ENCODE data around the gene LYPD4. TPM values are rescaled to one million over a fixed set of nuclear protein-coding genes. Genes with fewer than 3 reads are reported as not detected.

LYPD4 gene
- total RNA-seq = not detected

- Mint-ChIP-seq H3K27me3 (no peaks in the 10 kb centered on the region), H3K4me3 (no peak within 1 kb of the TSS), H3K36me3 (no peaks in the 10 kb centered on the region), H3K9me3 (no peaks in the 10 kb centered on the region), H3K4me1 (ENCODE audit: low read depth) (no peaks in the 10 kb centered on the region), H3K27ac (no peak within 1 kb of the TSS)
- CTCF ChIA-PET = interaction anchor here (1.0 kb wide), 1 partner anchor 8 kb away, joined by 4 read pairs; no protein-coding TSS in a partner anchor
- intact Hi-C loops (cut with micrococcal nuclease) = no loop called here
- POLR2A ChIA-PET = no interaction called here
- DNase-seq = no peak
Observed at GRCh38 chr19:41844601-41845000, at the start of gene LYPD4. LYPD4 (minus strand) TSS chr19:41844683; CDS start chr19:41839285, 5,398 bp downstream.

- Mint-ChIP-seq H3K4me3 (no peak overlapping the region), H3K9me3 (no peaks in the 10 kb centered on the region), H3K4me1 (ENCODE audit: low read depth) (peaks cover 48% of the 10 kb centered on the region), H3K27me3 (no peaks in the 10 kb centered on the region), H3K36me3 (peaks cover 53% of the 10 kb centered on the region), H3K27ac (peak overlapping the region; percentile 54)
- ChIA-PET POLR2A (no interaction called here), CTCF (no interaction called here)
- intact Hi-C loops (cut with micrococcal nuclease) = no loop called here
- peak; percentile 44 for DNase-seq
Observed at GRCh38 chr19:41893899-41894298, 49.4 kb upstream of the LYPD4 start.

DNA sequence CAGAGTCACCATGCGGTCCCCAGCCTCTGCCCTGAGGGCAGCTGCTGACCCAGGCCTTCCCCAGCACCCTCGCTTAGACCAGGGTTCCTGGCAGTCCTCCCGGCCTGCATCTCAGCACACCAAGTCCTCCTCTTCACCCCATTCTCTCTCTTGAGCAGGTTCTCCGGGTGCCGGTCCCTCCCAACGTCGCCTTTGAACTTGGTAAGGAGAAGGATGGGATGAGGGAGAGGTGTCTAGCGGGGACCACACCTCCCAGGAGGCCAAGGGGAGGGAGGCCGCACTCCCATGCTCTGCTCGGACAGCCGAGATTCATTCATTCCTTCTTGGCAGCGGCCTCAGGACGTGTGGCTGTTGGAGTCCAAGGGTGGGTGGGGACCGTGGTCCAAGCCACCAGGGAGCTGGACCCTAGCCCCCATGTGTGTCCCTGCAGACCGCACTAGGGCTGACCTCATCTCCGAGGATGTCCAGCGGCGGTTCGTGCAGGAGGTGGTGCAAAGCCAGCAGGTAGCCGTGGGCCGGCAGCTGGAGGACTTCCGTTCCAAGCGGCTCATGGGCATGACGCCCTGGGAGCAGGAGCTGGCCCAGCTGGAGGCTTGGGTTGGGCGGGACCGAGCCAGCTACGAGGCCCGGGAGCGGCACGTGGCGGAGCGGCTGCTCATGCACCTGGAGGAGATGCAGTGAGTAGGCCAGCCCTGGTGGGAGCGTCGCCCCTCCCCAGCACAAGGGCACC lies 47.9 kb upstream of the LYPD4 start:
- Mint-ChIP-seq H3K4me1 (ENCODE audit: low read depth) (peaks cover 60% of the 10 kb centered on the region), H3K27ac (no peak overlapping the region), H3K9me3 (no peaks in the 10 kb centered on the region), H3K4me3 (no peak overlapping the region), H3K36me3 (peaks cover 50% of the 10 kb centered on the region), H3K27me3 (no peaks in the 10 kb centered on the region)
- no peak for DNase-seq
- POLR2A ChIA-PET = no interaction called here
- intact Hi-C loops (cut with micrococcal nuclease) = no loop called here
- CTCF ChIA-PET = interaction anchor here (2.0 kb wide), 1 partner anchor 19 kb away, joined by 5 read pairs; no protein-coding TSS in a partner anchor

GRCh38 chr19:41890936-41891335 lies 46.5 kb upstream of the LYPD4 start:
- Mint-ChIP-seq H3K4me3 (no peak overlapping the region), H3K36me3 (peaks cover 47% of the 10 kb centered on the region), H3K27ac (no peak overlapping the region), H3K4me1 (ENCODE audit: low read depth) (peaks cover 69% of the 10 kb centered on the region), H3K9me3 (no peaks in the 10 kb centered on the region), H3K27me3 (no peaks in the 10 kb centered on the region)
- intact Hi-C loops (cut with micrococcal nuclease) = no loop called here
- no peak for DNase-seq
- POLR2A ChIA-PET = interaction anchor here (1.1 kb wide), 2 partner anchors 19 to 56 kb away, joined by 3 read pairs; no protein-coding TSS in a partner anchor
- CTCF ChIA-PET = interaction anchor here (0.9 to 1.0 kb wide), 2 partner anchors 31 to 43 kb away, joined by 3 to 6 read pairs; partner anchors contain the start of gene RPS19

DNA sequence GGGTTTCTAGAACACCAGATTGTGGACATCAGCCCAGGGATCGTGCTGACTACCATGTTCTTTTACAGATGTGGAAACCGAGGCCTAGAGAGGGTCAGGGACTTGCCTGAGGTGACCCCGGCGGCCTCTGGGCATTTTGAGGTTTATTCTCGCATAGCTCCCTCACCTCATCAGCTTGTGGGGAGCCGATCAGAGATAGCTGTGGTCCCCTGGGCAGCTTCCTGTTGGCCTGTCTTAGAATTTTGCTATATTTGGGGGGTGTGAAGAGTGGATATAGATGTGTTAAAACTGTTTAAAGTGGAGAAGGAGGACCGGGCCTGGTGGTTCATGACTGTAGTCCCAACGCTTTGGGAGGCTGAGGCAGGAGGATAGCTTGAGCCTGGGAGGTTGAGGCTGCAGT lies 45.4 kb upstream of the LYPD4 start:
- Mint-ChIP-seq H3K4me1 (ENCODE audit: low read depth) (peaks cover 71% of the 10 kb centered on the region), H3K27me3 (no peaks in the 10 kb centered on the region), H3K4me3 (no peak overlapping the region), H3K27ac (peak overlapping the region; percentile 28), H3K9me3 (no peaks in the 10 kb centered on the region), H3K36me3 (peaks cover 42% of the 10 kb centered on the region)
- CTCF ChIA-PET = interaction anchor here (1.0 kb wide), 1 partner anchor 61 kb away, joined by 3 read pairs; no protein-coding TSS in a partner anchor
- DNase-seq = no peak
- POLR2A ChIA-PET = interaction anchor here (0.7 to 1.1 kb wide), 2 partner anchors 22 to 57 kb away, joined by 3 read pairs; no protein-coding TSS in a partner anchor
- intact Hi-C loops (cut with micrococcal nuclease) = loop anchor here (5.0 kb wide), 1 partner anchor 377 kb away; the partner anchor contains the start of gene CIC

- H3K27me3 Mint-ChIP-seq = no peaks in the 10 kb centered on the region
- CTCF ChIA-PET = no interaction called here
- intact Hi-C loops (cut with micrococcal nuclease) = loop anchor here (5.0 kb wide), 1 partner anchor 378 kb away; the partner anchor contains the start of gene CIC
- peak overlapping the region; percentile 93 for H3K27ac Mint-ChIP-seq
- H3K9me3 Mint-ChIP-seq = no peaks in the 10 kb centered on the region
- peaks cover 45% of the 10 kb centered on the region for H3K36me3 Mint-ChIP-seq
- POLR2A ChIA-PET = interaction anchor here (1.0 kb wide), 1 partner anchor 28 kb away, joined by 5 read pairs; the partner anchor contains the start of gene RPS19
- no peak overlapping the region for H3K4me3 Mint-ChIP-seq
- H3K4me1 Mint-ChIP-seq (ENCODE audit: low read depth) = peaks cover 66% of the 10 kb centered on the region
- no peak for DNase-seq
Observed at GRCh38 chr19:41888926-41889325, 44.4 kb upstream of the LYPD4 start.

GRCh38 chr19:41887711-41888382 lies 43.4 kb upstream of the LYPD4 start:
- Mint-ChIP-seq H3K27me3 (no peaks in the 10 kb centered on the region), H3K27ac (peak overlapping the region; percentile 93), H3K4me3 (peak overlapping the region; percentile 95), H3K9me3 (no peaks in the 10 kb centered on the region), H3K4me1 (ENCODE audit: low read depth) (peaks cover 62% of the 10 kb centered on the region), H3K36me3 (peaks cover 46% of the 10 kb centered on the region)
- peak; percentile 94 for DNase-seq
- CTCF ChIA-PET = interaction anchor here (0.6 to 7.5 kb wide), 4 partner anchors 14 to 147 kb away, joined by 3 to 119 read pairs (median 16); partner anchors contain the start of gene CD79A
- POLR2A ChIA-PET = interaction anchor here (0.6 to 8.2 kb wide), 8 partner anchors 11 to 57 kb away, joined by 3 to 84 read pairs (median 11); partner anchors contain the start of gene RPS19
- intact Hi-C loops (cut with micrococcal nuclease) = loop anchor here (1.0 to 5.0 kb wide), 5 partner anchors 13 to 379 kb away; partner anchors contain the start of gene CIC

GRCh38 chr19:41886761-41887710 lies 42.6 kb upstream of the LYPD4 start:
- POLR2A ChIA-PET = interaction anchor here (0.5 to 8.2 kb wide), 9 partner anchors 9 to 58 kb away, joined by 3 to 84 read pairs (median 4); partner anchors contain the start of genes ERFL and RPS19
- DNase-seq = peak; percentile 80
- peaks cover 66% of the 10 kb centered on the region for H3K4me1 Mint-ChIP-seq (ENCODE audit: low read depth)
- H3K4me3 Mint-ChIP-seq = peak overlapping the region; percentile 95
- H3K9me3 Mint-ChIP-seq = no peaks in the 10 kb centered on the region
- H3K27me3 Mint-ChIP-seq = no peaks in the 10 kb centered on the region
- CTCF ChIA-PET = interaction anchor here (0.7 to 7.5 kb wide), 11 partner anchors 9 to 71 kb away, joined by 3 to 119 read pairs (median 5); partner anchors contain the start of genes CD79A, ERFL, RABAC1 and RPS19
- peak overlapping the region; percentile 93 for H3K27ac Mint-ChIP-seq
- intact Hi-C loops (cut with micrococcal nuclease) = loop anchor here (1.0 to 5.0 kb wide), 5 partner anchors 12 to 380 kb away; partner anchors contain the start of gene CIC
- peaks cover 48% of the 10 kb centered on the region for H3K36me3 Mint-ChIP-seq

GRCh38 chr19:41883821-41884733 lies 39.6 kb upstream of the LYPD4 start:
- Mint-ChIP-seq H3K36me3 (peaks cover 33% of the 10 kb centered on the region), H3K4me1 (ENCODE audit: low read depth) (peaks cover 59% of the 10 kb centered on the region), H3K27ac (peak overlapping the region; percentile 97)

DNA sequence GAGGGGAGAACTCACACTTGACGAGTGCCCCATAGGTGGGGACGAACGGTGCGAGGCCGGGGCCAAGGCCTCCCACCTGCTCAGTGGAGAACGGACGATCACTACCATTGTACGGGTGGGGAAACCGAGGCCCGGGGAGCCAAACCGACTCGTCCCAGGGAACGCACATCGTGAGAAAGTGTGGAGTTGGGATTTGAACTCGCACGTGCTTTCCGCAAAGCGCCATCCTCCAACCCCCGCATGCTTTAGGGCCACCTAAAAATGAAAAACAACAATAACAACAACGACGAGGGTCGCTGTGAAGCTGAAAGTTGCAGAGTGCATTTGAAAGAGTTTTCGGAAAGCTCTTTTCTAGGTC lies 39.0 kb upstream of the LYPD4 start:
- no peaks in the 10 kb centered on the region for H3K9me3 Mint-ChIP-seq
- no peaks in the 10 kb centered on the region for H3K27me3 Mint-ChIP-seq
- peaks cover 28% of the 10 kb centered on the region for H3K36me3 Mint-ChIP-seq
- CTCF ChIA-PET = interaction anchor here (1.0 to 7.5 kb wide), 5 partner anchors 9 to 75 kb away, joined by 3 to 119 read pairs (median 3); partner anchors contain the start of gene CD79A
- POLR2A ChIA-PET = interaction anchor here (1.1 to 8.2 kb wide), 4 partner anchors 8 to 23 kb away, joined by 3 to 84 read pairs (median 24); partner anchors contain the start of gene RPS19
- H3K27ac Mint-ChIP-seq = peak overlapping the region; percentile 97
- H3K4me3 Mint-ChIP-seq = peak overlapping the region; percentile 95
- H3K4me1 Mint-ChIP-seq (ENCODE audit: low read depth) = peaks cover 54% of the 10 kb centered on the region
- intact Hi-C loops (cut with micrococcal nuclease) = no loop called here
- peak; percentile 35 for DNase-seq

More at GRCh38 chr19:41883821-41884733, 39.6 kb upstream of the LYPD4 start:
- DNase-seq = peak; percentile 95
- no peaks in the 10 kb centered on the region for H3K9me3 Mint-ChIP-seq
- intact Hi-C loops (cut with micrococcal nuclease) = loop anchor here (1.0 kb wide), 1 partner anchor 61 kb away; no protein-coding TSS in a partner anchor
- ChIA-PET CTCF (interaction anchor here (1.0 to 7.5 kb wide), 8 partner anchors 10 to 74 kb away, joined by 3 to 119 read pairs (median 3); partner anchors contain the start of gene CD79A), POLR2A (interaction anchor here (1.0 to 8.2 kb wide), 5 partner anchors 9 to 28 kb away, joined by 3 to 84 read pairs (median 10); partner anchors contain the start of gene RPS19)
- peak overlapping the region; percentile 95 for H3K4me3 Mint-ChIP-seq
- H3K27me3 Mint-ChIP-seq = no peaks in the 10 kb centered on the region

All from activated CD4-positive, alpha-beta memory T cell treated with anti-CD3 and anti-CD28 coated beads for 36 hours (primary cell).